Prostate gland (tissue), 2 donors: ENCODE data around the gene MEF2A.

Source experiments
- CTCF ChIP-seq, 4 experiments: fragments of 200-600 bp in 2 of 4; fragments of 450-650 bp in 2 of 4; sonication (generic) in 2 of 4; IDR thresholded peaks; 1 replicate in 3 of 4; 2 replicates in 1 of 4; pipeline ENCODE4 v1.5.1; 2016 to 2019; ENCODE audit warnings: antibody characterized with exemption in 4 of 4, mild to moderate bottlenecking in 2 of 4, moderate library complexity in 2 of 4
- POLR2AphosphoS5 ChIP-seq: sonication (generic); formaldehyde crosslinking; IDR thresholded peaks from one replicate; pipeline ENCODE4 v1.6.1; 2017; ENCODE audit warnings: antibody characterized with exemption

GRCh38 chr15:99735868-99736267 lies 170.1 kb downstream of the MEF2A start:
- TF ChIP-seq POLR2AphosphoS5: no peak
- TF ChIP-seq CTCF (IDR thresholded peaks at IDR 0.05): no peak
